H9 (cell line): Measurements from ENCODE around the gene SPATS2. TPM values are rescaled to one million over a fixed set of nuclear protein-coding genes. Genes with fewer than 3 reads are reported as not detected.

Experiments
- DNase-seq: peaks from one replicate; pipeline ENCODE4 v3.0.0-alpha.2; 2017
- H2AFZ ChIP-seq: one replicate; pipeline ENCODE4 v1.6.1; 2013; ENCODE audit warnings: mild to moderate bottlenecking, low read length, control low read depth, moderate library complexity
- H2AK5ac ChIP-seq: 2 replicates; pipeline ENCODE4 v1.6.1; 2013; ENCODE audit warnings: low read length, control low read depth, mixed read lengths; ENCODE audit not compliant: insufficient read length
- H2BK120ac ChIP-seq: one replicate; pipeline ENCODE4 v1.6.1; 2013; ENCODE audit warnings: low read depth, mild to moderate bottlenecking, low read length, control low read depth, inconsistent platforms; ENCODE audit not compliant: poor library complexity, severe bottlenecking
- H2BK12ac ChIP-seq: 2 replicates; pipeline ENCODE4 v1.6.1; 2013; ENCODE audit warnings: low read length, control low read depth, mixed read lengths, low read depth; ENCODE audit not compliant: insufficient read length
- H2BK15ac ChIP-seq: 2 replicates; pipeline ENCODE4 v1.6.1; 2013; ENCODE audit warnings: low read depth, low read length, control low read depth
- H2BK20ac ChIP-seq: one replicate; pipeline ENCODE4 v1.6.1; 2013; ENCODE audit warnings: low read depth, mild to moderate bottlenecking, low read length, control low read depth, inconsistent platforms; ENCODE audit not compliant: poor library complexity, severe bottlenecking
- H2BK5ac ChIP-seq: 2 replicates; pipeline ENCODE4 v1.6.1; 2013; ENCODE audit warnings: low read length, control low read depth, mixed read lengths; ENCODE audit not compliant: insufficient read length
- H3K14ac ChIP-seq: 2 replicates; pipeline ENCODE4 v1.6.1; 2013; ENCODE audit warnings: low read length, control low read depth; ENCODE audit not compliant: insufficient read depth
- H3K18ac ChIP-seq: 2 replicates; pipeline ENCODE4 v1.6.1; 2013; ENCODE audit warnings: low read depth, mild to moderate bottlenecking, mixed read lengths, low read length, control low read depth; ENCODE audit not compliant: insufficient read length
- H3K23ac ChIP-seq: 2 replicates; pipeline ENCODE4 v1.6.1; 2013; ENCODE audit warnings: low read length, control low read depth, mixed read lengths, low read depth; ENCODE audit not compliant: insufficient read length
- H3K23me2 ChIP-seq: 2 replicates; pipeline ENCODE4 v1.6.1; 2013; ENCODE audit warnings: low read depth, mild to moderate bottlenecking, mixed read lengths, low read length, control low read depth; ENCODE audit not compliant: insufficient read length, poor library complexity, severe bottlenecking
- H3K27ac ChIP-seq: 2 replicates; pipeline ENCODE4 v1.5.1; 2013; ENCODE audit warnings: low read length, control low read depth, mixed read lengths, low read depth; ENCODE audit not compliant: insufficient read length
- H3K27me3 ChIP-seq: 2 replicates; pipeline ENCODE4 v1.6.1; 2013; ENCODE audit warnings: low read length, control low read depth, inconsistent platforms; ENCODE audit not compliant: insufficient read depth
- H3K4ac ChIP-seq: 2 replicates; pipeline ENCODE4 v1.6.1; 2013; ENCODE audit warnings: low read depth, mild to moderate bottlenecking, control low read depth, inconsistent platforms, low read length, moderate library complexity
- H3K4me1 ChIP-seq: 2 replicates; pipeline ENCODE4 v1.6.1; 2013; ENCODE audit warnings: low read length, control low read depth, inconsistent platforms; ENCODE audit not compliant: insufficient read depth
- H3K4me2 ChIP-seq: 2 replicates; pipeline ENCODE4 v1.6.1; 2013; ENCODE audit warnings: low read length, control low read depth, mixed read lengths; ENCODE audit not compliant: insufficient read length, insufficient read depth
- H3K56ac ChIP-seq: 2 replicates; pipeline ENCODE4 v1.6.1; 2013; ENCODE audit warnings: low read depth, mild to moderate bottlenecking, mixed read lengths, low read length, control low read depth; ENCODE audit not compliant: insufficient read length
- H3K79me1 ChIP-seq: 2 replicates; pipeline ENCODE4 v1.6.1; 2013; ENCODE audit warnings: low read depth, mild to moderate bottlenecking, moderate library complexity, low read length, control low read depth, inconsistent platforms; ENCODE audit not compliant: insufficient read depth, poor library complexity, severe bottlenecking
- H3K79me2 ChIP-seq: 2 replicates; pipeline ENCODE4 v1.6.1; 2013; ENCODE audit warnings: low read length, control low read depth, inconsistent platforms; ENCODE audit not compliant: insufficient read depth
- H3K9ac ChIP-seq: 2 replicates; pipeline ENCODE4 v1.6.1; 2013; ENCODE audit warnings: low read length, control low read depth, mixed read lengths; ENCODE audit not compliant: insufficient read length; ENCODE audit errors: extremely low read depth
- H3K9me3 ChIP-seq: one replicate; pipeline ENCODE4 v1.6.1; 2013; ENCODE audit warnings: low read depth, low read length, inconsistent platforms; ENCODE audit not compliant: control insufficient read depth
- H3T11ph ChIP-seq: one replicate; pipeline ENCODE4 v1.6.1; 2013; ENCODE audit warnings: mild to moderate bottlenecking, low read length, control low read depth, inconsistent platforms
- H4K20me1 ChIP-seq: one replicate; pipeline ENCODE4 v1.6.1; 2013; ENCODE audit not compliant: control insufficient read depth, insufficient read length, insufficient read depth
- H4K5ac ChIP-seq: 2 replicates; pipeline ENCODE4 v1.6.1; 2013; ENCODE audit warnings: low read depth, mild to moderate bottlenecking, mixed read lengths, low read length, control low read depth; ENCODE audit not compliant: insufficient read length
- H4K8ac ChIP-seq: replicated peaks from 2 replicates; pipeline ENCODE4 v1.6.1; 2013; ENCODE audit warnings: low read length, control low read depth, mixed read lengths, low read depth; ENCODE audit not compliant: insufficient read length
- H4K91ac ChIP-seq: 2 replicates; pipeline ENCODE4 v1.6.1; 2013; ENCODE audit warnings: low read depth, mild to moderate bottlenecking, moderate library complexity, mixed read lengths, low read length, control low read depth; ENCODE audit not compliant: insufficient read length
- H3K27ac Mint-ChIP-seq, 3 experiments: 2 replicates in 2 of 3; 3 replicates in 1 of 3; pipeline ENCODE4 v1.8.0; 2020 to 2021; ENCODE audit warnings: mixed read lengths in 3 of 3, mild to moderate bottlenecking in 1 of 3, moderate library complexity in 1 of 3
- H3K27me3 Mint-ChIP-seq: 2 replicates; pipeline ENCODE4 v1.8.0; 2021; ENCODE audit warnings: low read depth, mild to moderate bottlenecking, moderate library complexity, mixed read lengths
- H3K36me3 Mint-ChIP-seq, 3 experiments: 2 replicates in 2 of 3; 3 replicates in 1 of 3; pipeline ENCODE4 v1.8.0; 2020 to 2021; ENCODE audit warnings: low read depth in 3 of 3, mixed read lengths in 3 of 3; ENCODE audit not compliant: insufficient read depth in 1 of 3
- H3K4me1 Mint-ChIP-seq, 2 experiments: 2 replicates each; pipeline ENCODE4 v1.8.0; 2020; ENCODE audit warnings: mixed read lengths in 2 of 2
- H3K4me3 Mint-ChIP-seq, 2 experiments: 2 replicates in 1 of 2; 3 replicates in 1 of 2; pipeline ENCODE4 v1.8.0; 2020 to 2021; ENCODE audit warnings: mild to moderate bottlenecking in 2 of 2, mixed read lengths in 2 of 2, moderate library complexity in 1 of 2
- H3K9me3 Mint-ChIP-seq, 2 experiments: 2 replicates in 1 of 2; 3 replicates in 1 of 2; pipeline ENCODE4 v1.8.0; 2020; ENCODE audit warnings: mild to moderate bottlenecking in 2 of 2, mixed read lengths in 2 of 2, moderate library complexity in 1 of 2
- WGBS: extraction: QIAGEN DNeasy Blood & Tissue Kit; methylation state at CpG from one replicate; pipeline ENCODE4 v1.1.7; 2013; ENCODE audit warnings: missing lambda C conversion rate, low lambda C conversion rate, mixed read lengths; ENCODE audit not compliant: insufficient read length; ENCODE audit errors: extremely low coverage; 5-methylcytosine and 5-hydroxymethylcytosine counted together
- total RNA-seq: library from RNA; stranded (reverse); gene quantifications from 2 replicates; pipeline ENCODE4 v1.2.1, GENCODE V29; 2021
- TF ChIP-seq, protein P1 (sequence below): fragments of 200-600 bp; sonication (generic); conservative IDR thresholded peaks from 3 replicates; pipeline ENCODE4 v1.8.0; 2021; ENCODE audit warnings: antibody characterized with exemption, mild to moderate bottlenecking

Gene SPATS2
- total RNA-seq, 1 experiment from 2014 or later, result 17.1 TPM

DNA sequence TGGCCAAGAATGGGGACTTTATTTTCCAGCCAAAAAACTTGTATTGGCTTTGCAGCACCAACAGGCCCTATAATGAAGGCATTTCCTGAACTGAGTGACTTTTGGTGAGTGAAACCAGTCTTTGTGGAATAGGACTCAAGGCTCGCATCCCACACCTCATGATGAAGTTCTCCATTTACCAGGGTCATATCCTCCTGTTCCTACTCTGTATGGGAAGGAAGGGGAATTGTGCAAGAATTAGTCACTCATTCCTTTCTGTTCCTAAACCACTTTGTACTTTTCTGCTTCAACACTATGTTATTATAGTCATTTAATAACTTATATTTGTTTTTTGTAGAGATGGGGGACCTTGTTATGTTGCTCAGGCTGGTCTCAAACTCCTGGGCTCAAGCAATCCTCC is 2.3 kb upstream of the SPATS2 start:
- WGBS, result no CpG with 5 or more reads among the region's 1 CpG
- no peak overlapping the region for H3K4me3 Mint-ChIP-seq

More for the DNA sequence above, 2.3 kb upstream of the SPATS2 start:
- Histone ChIP-seq H3K14ac (no peak overlapping the region), H4K20me1 (no peaks in the 10 kb centered on the region), H2AFZ (no peak overlapping the region), H2BK5ac (no peak overlapping the region), H3K9me3 (no peaks in the 10 kb centered on the region), H4K91ac (no peak overlapping the region), H2BK15ac (no peak overlapping the region), H3K18ac (no peak overlapping the region), H3K4me2 (no peak overlapping the region), H4K8ac (no peak overlapping the region), H2BK20ac (no peak overlapping the region), H3K4ac (no peak overlapping the region), H3K79me2 (peaks cover 3% of the 10 kb centered on the region; the same call in 1 of the 2 replicates), H3K27ac (no peak overlapping the region), H3K56ac (no peak overlapping the region), H2AK5ac (no peak overlapping the region), H3K23ac (no peak overlapping the region), H2BK12ac (no peak overlapping the region), H3K4me1 (no peaks in the 10 kb centered on the region; the same call in 1 of the 2 replicates), H3K79me1 (no peaks in the 10 kb centered on the region), H4K5ac (no peak overlapping the region), H2BK120ac (no peak overlapping the region), H3K9ac (no peak overlapping the region), H3K27me3 (0 out of 2 replicates have a peak, but pooled peaks cover 2% of the 10 kb centered on the region), H3K23me2 (peaks cover 4% of the 10 kb centered on the region), H3T11ph (no peak overlapping the region)
- TF ChIP-seq, protein P1, sequence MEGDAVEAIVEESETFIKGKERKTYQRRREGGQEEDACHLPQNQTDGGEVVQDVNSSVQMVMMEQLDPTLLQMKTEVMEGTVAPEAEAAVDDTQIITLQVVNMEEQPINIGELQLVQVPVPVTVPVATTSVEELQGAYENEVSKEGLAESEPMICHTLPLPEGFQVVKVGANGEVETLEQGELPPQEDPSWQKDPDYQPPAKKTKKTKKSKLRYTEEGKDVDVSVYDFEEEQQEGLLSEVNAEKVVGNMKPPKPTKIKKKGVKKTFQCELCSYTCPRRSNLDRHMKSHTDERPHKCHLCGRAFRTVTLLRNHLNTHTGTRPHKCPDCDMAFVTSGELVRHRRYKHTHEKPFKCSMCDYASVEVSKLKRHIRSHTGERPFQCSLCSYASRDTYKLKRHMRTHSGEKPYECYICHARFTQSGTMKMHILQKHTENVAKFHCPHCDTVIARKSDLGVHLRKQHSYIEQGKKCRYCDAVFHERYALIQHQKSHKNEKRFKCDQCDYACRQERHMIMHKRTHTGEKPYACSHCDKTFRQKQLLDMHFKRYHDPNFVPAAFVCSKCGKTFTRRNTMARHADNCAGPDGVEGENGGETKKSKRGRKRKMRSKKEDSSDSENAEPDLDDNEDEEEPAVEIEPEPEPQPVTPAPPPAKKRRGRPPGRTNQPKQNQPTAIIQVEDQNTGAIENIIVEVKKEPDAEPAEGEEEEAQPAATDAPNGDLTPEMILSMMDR, result no peak
- peaks cover 17% of the 10 kb centered on the region for H3K27me3 Mint-ChIP-seq
- H3K9me3 Mint-ChIP-seq, result no peaks in the 10 kb centered on the region
- H3K27ac Mint-ChIP-seq, result no peak overlapping the region
- H3K4me1 Mint-ChIP-seq, result peaks cover 14 to 21% of the 10 kb centered on the region in 2 experiments
- H3K36me3 Mint-ChIP-seq, result no peaks in the 10 kb centered on the region; a peak in 1 of 7 replicates
- no peak for DNase-seq
